CD14-positive monocyte (primary cell): ENCODE measurements around the gene BCAP31. TPM values are rescaled to one million over a fixed set of nuclear protein-coding genes. Genes with fewer than 3 reads are reported as not detected.

Source experiments
- DNase-seq, 3 donors: peaks; one replicate each; pipeline ENCODE4 v3.0.0-alpha.2; 2011 to 2022
- H2AFZ ChIP-seq: 2 replicates; pipeline ENCODE4 v1.6.0; 2012; ENCODE audit warnings: mild to moderate bottlenecking, low read depth, low read length, inconsistent platforms; ENCODE audit not compliant: insufficient read depth, poor library complexity, severe bottlenecking
- H3K27ac ChIP-seq, 2 donors: 1 replicate in 1 of 2; 2 replicates in 1 of 2; pipeline ENCODE4 v1.5.1; 2012 to 2013; ENCODE audit warnings: low read length in 2 of 2, control low read depth in 1 of 2, inconsistent platforms in 1 of 2, low read depth in 1 of 2, mild to moderate bottlenecking in 1 of 2
- H3K27me3 ChIP-seq, 2 donors: one replicate each; pipeline versions ENCODE4 v1.6.0 to v1.6.1; 2011 to 2013; ENCODE audit warnings: low read length in 2 of 2; ENCODE audit not compliant: control insufficient read depth in 2 of 2, insufficient read depth in 2 of 2
- H3K36me3 ChIP-seq, 2 donors: replicated peaks in 1 of 2; 1 replicate in 1 of 2; 2 replicates in 1 of 2; pipeline versions ENCODE4 v1.5.1 to v1.6.1; 2012 to 2013; ENCODE audit warnings: low read length in 2 of 2, control low read depth in 1 of 2, inconsistent platforms in 1 of 2, mild to moderate bottlenecking in 1 of 2; ENCODE audit not compliant: insufficient read depth in 2 of 2, control insufficient read depth in 1 of 2
- H3K4me1 ChIP-seq, 2 donors: 1 replicate in 1 of 2; 2 replicates in 1 of 2; pipeline versions ENCODE4 v1.5.1 to v1.6.1; 2012 to 2013; ENCODE audit warnings: low read length in 2 of 2, control low read depth in 1 of 2, inconsistent platforms in 1 of 2, mild to moderate bottlenecking in 1 of 2, moderate library complexity in 1 of 2; ENCODE audit not compliant: insufficient read depth in 2 of 2, control insufficient read depth in 1 of 2
- H3K4me2 ChIP-seq: replicated peaks from 2 replicates; pipeline ENCODE3; 2012; ENCODE audit warnings: low read length, moderate library complexity, mild to moderate bottlenecking; ENCODE audit not compliant: poor library complexity, severe bottlenecking; ENCODE audit errors: extremely low read depth
- H3K4me3 ChIP-seq, 3 experiments: fragments of 200-600 bp in 1 of 3; sonication (generic) in 1 of 3; replicated peaks in 1 of 3; 1 replicate in 2 of 3; 2 replicates in 1 of 3; pipeline ENCODE4 v1.5.1; 2011 to 2013; ENCODE audit warnings: low read length in 3 of 3, mild to moderate bottlenecking in 3 of 3, control low read depth in 2 of 3, low read depth in 2 of 3, inconsistent platforms in 1 of 3, moderate library complexity in 1 of 3
- H3K79me2 ChIP-seq: 2 replicates; pipeline ENCODE4 v1.6.0; 2012; ENCODE audit warnings: mild to moderate bottlenecking, control low read depth, inconsistent platforms, low read length, moderate library complexity; ENCODE audit not compliant: insufficient read depth
- H3K9ac ChIP-seq: 2 replicates; pipeline ENCODE4 v1.6.0; 2017; ENCODE audit warnings: low read length, mild to moderate bottlenecking; ENCODE audit not compliant: insufficient read depth, poor library complexity, severe bottlenecking
- H3K9me3 ChIP-seq, 2 donors: replicated peaks in 1 of 2; 1 replicate in 1 of 2; 2 replicates in 1 of 2; pipeline versions ENCODE4 v1.5.1 to v1.6.1; 2012 to 2013; ENCODE audit warnings: low read length in 2 of 2, control low read depth in 1 of 2; ENCODE audit not compliant: control insufficient read depth in 1 of 2, insufficient read depth in 1 of 2
- H4K20me1 ChIP-seq: 2 replicates; pipeline ENCODE4 v1.6.0; 2012; ENCODE audit warnings: mild to moderate bottlenecking, low read length, control low read depth, moderate library complexity; ENCODE audit not compliant: insufficient read depth
- H3K27ac Mint-ChIP-seq, 7 donors: one replicate each; pipeline ENCODE4 v1.8.0; 2020; ENCODE audit warnings: mild to moderate bottlenecking in 7 of 7, mixed read lengths in 7 of 7, moderate library complexity in 6 of 7, inconsistent platforms in 2 of 7
- H3K27me3 Mint-ChIP-seq, 3 donors: one replicate each; pipeline ENCODE4 v1.8.0; 2021 to 2022; ENCODE audit warnings: low read depth in 3 of 3, mild to moderate bottlenecking in 3 of 3, mixed read lengths in 3 of 3, moderate library complexity in 3 of 3, inconsistent platforms in 1 of 3
- H3K36me3 Mint-ChIP-seq, 2 donors: one replicate each; pipeline ENCODE4 v1.8.0; 2020; ENCODE audit warnings: mixed read lengths in 2 of 2, inconsistent platforms in 1 of 2, mild to moderate bottlenecking in 1 of 2
- H3K4me1 Mint-ChIP-seq: one replicate; pipeline ENCODE4 v1.8.0; 2020; ENCODE audit warnings: mild to moderate bottlenecking, mixed read lengths
- H3K4me3 Mint-ChIP-seq, 2 donors: one replicate each; pipeline ENCODE4 v1.8.0; 2020; ENCODE audit warnings: mild to moderate bottlenecking in 2 of 2, mixed read lengths in 2 of 2, moderate library complexity in 1 of 2
- H3K9me3 Mint-ChIP-seq, 7 donors: one replicate each; pipeline ENCODE4 v1.8.0; 2020 to 2022; ENCODE audit warnings: mixed read lengths in 7 of 7, mild to moderate bottlenecking in 6 of 7, moderate library complexity in 6 of 7, inconsistent platforms in 2 of 7
- CTCF ChIP-seq: fragments of 200-600 bp; IDR thresholded peaks from one replicate; pipeline ENCODE4 v1.8.0; 2022; ENCODE audit warnings: antibody characterized with exemption, mild to moderate bottlenecking
- WGBS: methylation state at CpG from one replicate; pipeline ENCODE4 v1.1.5; 2013; ENCODE audit warnings: missing lambda C conversion rate; ENCODE audit not compliant: insufficient coverage; 5-methylcytosine and 5-hydroxymethylcytosine counted together
- intact Hi-C, 2 donors: fragments of 100-400 bp; cut with micrococcal nuclease; formaldehyde crosslinking; loops; one replicate each; pipeline versions ENCODE4 v1.15.0 to v1.15.1; 2023
- polyA plus RNA-seq, 3 donors: library from polyadenylated mRNA; depleted of rRNA in 1 of 3; unstranded in 2 of 3; stranded (reverse) in 1 of 3; fragments of 300-500 nt in 2 of 3; fragments of >200 nt in 1 of 3; fragmentation: Illumina TruSeq in 2 of 3; gene quantifications; 1 replicate in 2 of 3; 2 replicates in 1 of 3; pipeline ENCODE4 v1.2.3, GENCODE V29; 2012 to 2021

BCAP31 gene
- polyA plus RNA-seq, 3 donors: 139 to 294 (median 288) TPM

GRCh38 chrX:153688071-153688470 lies 36.1 kb downstream of the BCAP31 start:
- Histone ChIP-seq H2AFZ (no peak overlapping the region), H3K4me2 (no peak overlapping the region), H3K4me3 (no peak overlapping the region), H3K36me3 (no peaks in the 10 kb centered on the region), H3K79me2 (no peaks in the 10 kb centered on the region), H4K20me1 (no peaks in the 10 kb centered on the region), H3K9me3 (peaks cover 3 to 10% of the 10 kb centered on the region in 2 donors), H3K27me3 (peaks cover 4 to 51% of the 10 kb centered on the region in 2 donors), H3K9ac (no peak overlapping the region), H3K4me1 (no peaks in the 10 kb centered on the region), H3K27ac (no peak overlapping the region)
- under 1% methylated on average over 64 of the region's 69 CpGs for WGBS
- Mint-ChIP-seq H3K4me1 (peaks cover 12% of the 10 kb centered on the region), H3K9me3 (peaks cover 0 to 16% (median 9%) of the 10 kb centered on the region in 7 donors), H3K4me3 (no peak overlapping the region), H3K36me3 (peaks cover 2 to 3% of the 10 kb centered on the region in 2 donors), H3K27me3 (peaks cover 33 to 78% (median 49%) of the 10 kb centered on the region in 3 donors), H3K27ac (no peak overlapping the region)
- no peak for DNase-seq
- TF ChIP-seq CTCF: no peak
- intact Hi-C loops: no loop called here

- H3K27ac Mint-ChIP-seq: peak within 1 kb of the TSS in 1 of 7 donors; percentile 70
- peak within 1 kb of the TSS; percentile 72 for H3K4me3 Mint-ChIP-seq
- Histone ChIP-seq H3K4me2 (peak within 1 kb of the TSS; percentile 41), H4K20me1 (no peaks in the 10 kb centered on the region), H2AFZ (no peak within 1 kb of the TSS), H3K4me1 (no peaks in the 10 kb centered on the region), H3K27ac (no peak within 1 kb of the TSS), H3K36me3 (no peaks in the 10 kb centered on the region), H3K27me3 (peaks cover 4 to 51% of the 10 kb centered on the region in 2 donors), H3K79me2 (no peaks in the 10 kb centered on the region), H3K4me3 (peak within 1 kb of the TSS in 2 of 3 experiments; percentile 9 to 40), H3K9ac (no peak within 1 kb of the TSS), H3K9me3 (peaks cover 3 to 10% of the 10 kb centered on the region in 2 donors)
- peaks cover 33 to 73% (median 49%) of the 10 kb centered on the region in 3 donors for H3K27me3 Mint-ChIP-seq
- WGBS: 0% methylated on average over 18 of the region's 66 CpGs
- peak; percentile 17 for TF ChIP-seq CTCF
- intact Hi-C loops: no loop called here
- peaks cover 0 to 17% (median 9%) of the 10 kb centered on the region in 7 donors for H3K9me3 Mint-ChIP-seq
- DNase-seq: peak; percentile 18 to 46 (median 20)
- peaks cover 2 to 3% of the 10 kb centered on the region in 2 donors for H3K36me3 Mint-ChIP-seq
- H3K4me1 Mint-ChIP-seq: peaks cover 12% of the 10 kb centered on the region
Observed at GRCh38 chrX:153687121-153688039, 36.8 kb downstream of the BCAP31 start, which contains the start of gene SLC6A8. TSS of gene SLC6A8 (plus strand) at chrX:153687926. CDS start at chrX:153688575, 649 bp downstream.
